Lung microvascular endothelial cell (primary cell): Measurements from ENCODE around the gene ADPRS. TPM values are rescaled to one million over a fixed set of nuclear protein-coding genes. Genes with fewer than 3 reads are reported as not detected.

Experiments used
- DNase-seq, 2 donors: peaks; one replicate each; pipeline versions ENCODE4 v3.0.0 to v3.0.0-alpha.2; 2010; ENCODE audit warnings: low read depth in 2 of 2
- total RNA-seq: library from RNA; depleted of rRNA; stranded (reverse); fragments of >200 nt; gene quantifications from 2 replicates; pipeline ENCODE4 v1.2.1, GENCODE V29; 2014

The ADPRS gene
- total RNA-seq, 1 donor from 2014 or later = 38.1 TPM

- DNase-seq = no peak
Observed at GRCh38 chr1:36108314-36108713, 19.6 kb downstream of the ADPRS start.

DNA sequence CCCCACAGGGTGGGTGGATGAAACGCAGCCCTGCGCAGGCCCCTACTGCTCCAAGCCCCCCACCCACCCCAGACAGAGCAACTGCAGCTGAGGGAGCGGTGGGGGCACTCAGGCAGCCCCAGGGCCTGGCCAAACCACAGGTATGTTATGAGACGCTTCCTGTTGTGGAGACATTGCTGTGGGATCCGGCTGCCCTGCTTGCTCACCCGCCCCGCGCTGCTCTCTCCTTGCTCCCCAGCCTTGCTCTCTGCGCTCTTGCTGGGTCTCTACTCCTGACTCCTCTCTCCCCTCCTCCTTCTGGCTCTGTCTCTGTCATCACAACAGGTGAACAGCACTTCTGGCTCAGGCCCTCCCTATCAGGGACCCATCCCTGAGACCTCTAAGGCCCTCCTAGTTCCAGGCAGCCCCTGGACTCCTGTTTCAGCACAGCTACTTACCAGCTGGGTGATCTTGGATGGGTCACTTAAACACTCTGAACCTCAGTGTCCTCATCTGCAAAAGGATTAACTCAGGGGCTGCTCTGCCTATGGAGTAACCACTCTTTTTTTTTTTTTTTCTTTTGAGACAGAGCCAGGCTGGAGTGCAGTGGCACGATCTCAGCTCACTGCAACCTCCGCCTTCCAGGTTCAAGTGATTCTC lies 20.5 kb downstream of the ADPRS start:
- peak in 1 of 2 donors; percentile 54 for DNase-seq

DNA sequence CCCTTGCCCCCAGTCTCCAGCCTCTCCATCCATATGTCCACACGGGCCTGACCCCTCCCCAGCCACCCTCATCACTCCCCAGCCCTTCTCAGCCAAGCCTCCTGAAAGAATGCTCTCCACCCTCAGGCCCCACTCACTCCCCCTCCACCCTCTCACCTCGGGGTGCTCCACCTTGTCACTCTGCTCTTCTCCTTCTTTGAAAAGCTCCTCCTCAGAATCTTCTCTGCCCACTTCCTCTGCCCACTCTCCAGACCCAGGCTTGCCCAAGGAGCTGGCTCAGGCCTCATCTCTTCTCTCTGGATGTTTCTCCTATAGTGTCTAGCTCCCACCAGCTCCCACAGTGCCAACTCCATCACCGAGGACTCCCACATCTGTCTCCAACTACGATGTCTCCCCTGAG lies 22.5 kb downstream of the ADPRS start:
- DNase-seq = no peak

GRCh38 chr1:36112823-36113222 lies 24.1 kb downstream of the ADPRS start:
- DNase-seq = no peak

DNA sequence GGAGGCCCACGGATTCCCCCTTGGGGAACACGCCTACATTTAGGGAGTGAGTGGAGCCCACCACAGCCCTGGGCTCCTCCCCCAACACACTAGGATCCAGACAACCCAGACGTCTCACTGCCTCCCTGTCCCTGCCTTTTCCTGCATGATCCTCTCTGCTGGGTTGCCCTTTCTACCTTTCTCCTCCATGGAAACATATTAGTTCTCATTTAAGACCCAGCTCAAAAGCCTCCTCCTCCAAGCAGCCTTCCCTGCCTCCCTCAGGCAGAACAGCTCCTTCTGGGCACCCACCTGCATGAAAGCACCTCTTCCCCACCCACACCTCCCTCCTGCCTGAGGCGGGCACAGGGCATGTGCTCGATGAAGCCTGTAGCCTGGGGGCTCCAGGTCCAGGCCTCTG lies 25.7 kb downstream of the ADPRS start:
- DNase-seq = no peak

- no peak for DNase-seq
Observed at GRCh38 chr1:36115200-36115669, 26.5 kb downstream of the ADPRS start.

GRCh38 chr1:36115931-36116330 lies 27.2 kb downstream of the ADPRS start:
- no peak for DNase-seq

DNA sequence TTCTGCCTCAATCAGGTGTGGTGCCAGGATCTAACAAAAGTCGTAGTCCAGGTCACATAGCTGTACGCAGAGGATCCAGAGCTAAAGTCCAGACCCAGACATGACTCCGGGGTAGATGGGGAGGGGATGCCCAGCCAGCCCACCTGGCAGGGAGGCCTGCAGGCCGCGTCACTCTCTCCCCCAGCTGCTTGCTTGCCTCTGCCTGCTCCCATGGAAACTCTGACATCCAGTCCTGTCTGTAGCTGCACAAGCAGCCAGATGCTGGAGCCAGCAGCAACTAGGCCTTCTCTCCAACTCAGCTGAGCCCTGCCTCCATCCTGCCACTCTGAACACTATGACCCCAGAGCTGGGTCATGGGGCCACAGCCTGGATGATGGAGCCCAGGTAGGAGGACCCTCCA lies 28.2 kb downstream of the ADPRS start:
- no peak for DNase-seq

DNA sequence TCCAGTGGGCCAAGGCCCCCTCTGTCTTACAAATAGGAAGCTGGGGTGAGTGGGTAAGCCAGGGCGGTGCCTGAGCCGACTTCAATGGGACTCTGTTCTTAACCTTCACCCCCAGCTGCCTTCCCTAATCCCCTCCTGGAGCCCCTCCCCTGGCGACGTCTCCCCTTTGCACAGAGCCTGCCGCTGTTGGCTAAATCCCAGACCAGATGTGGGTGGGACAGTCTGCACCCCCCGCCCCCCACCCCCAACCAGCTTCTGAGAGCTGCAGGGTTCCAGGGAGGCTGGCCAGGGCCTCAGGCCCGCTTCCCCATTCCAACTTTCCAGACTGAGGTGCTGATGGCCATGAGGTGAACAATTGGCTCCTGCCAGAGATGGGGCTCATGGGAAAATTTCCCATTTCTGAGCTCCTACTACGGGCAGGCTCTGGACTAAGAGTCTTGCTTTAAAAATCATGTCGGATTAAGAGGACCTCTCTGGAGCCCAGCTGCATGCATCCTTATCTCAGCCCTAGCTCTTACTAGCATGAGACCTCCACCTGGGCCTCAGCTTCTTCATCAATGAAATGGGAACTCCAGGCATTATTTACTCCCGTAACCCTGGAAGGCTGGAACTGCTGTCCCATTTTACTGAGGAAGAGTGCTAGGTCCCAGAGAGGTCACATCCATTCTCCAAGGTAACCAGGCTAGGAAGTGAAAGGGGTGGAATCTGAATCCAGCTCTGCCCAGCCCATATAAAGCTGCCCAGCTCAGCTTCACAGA lies 29.9 kb downstream of the ADPRS start:
- no peak for DNase-seq

DNA sequence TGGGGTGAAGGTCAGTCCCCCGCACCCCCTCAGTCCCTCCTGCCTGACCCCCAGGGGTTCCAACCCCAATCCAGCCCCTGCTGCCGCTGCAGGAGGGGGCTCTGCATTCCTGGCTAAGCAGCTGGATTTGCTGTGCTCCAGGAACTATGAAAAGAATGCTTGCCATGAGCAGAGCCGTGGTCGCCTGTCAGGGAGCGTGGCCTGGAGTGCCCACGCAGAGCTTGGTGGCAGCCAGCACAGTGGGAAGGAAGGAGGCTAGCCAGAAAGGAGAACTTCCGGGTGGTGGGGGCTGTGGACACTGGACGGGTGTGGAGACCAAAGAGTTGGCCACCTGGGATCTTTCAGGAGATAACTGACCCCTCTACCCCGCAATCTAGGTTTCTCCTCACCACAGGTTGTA lies 30.8 kb downstream of the ADPRS start:
- no peak for DNase-seq

DNA sequence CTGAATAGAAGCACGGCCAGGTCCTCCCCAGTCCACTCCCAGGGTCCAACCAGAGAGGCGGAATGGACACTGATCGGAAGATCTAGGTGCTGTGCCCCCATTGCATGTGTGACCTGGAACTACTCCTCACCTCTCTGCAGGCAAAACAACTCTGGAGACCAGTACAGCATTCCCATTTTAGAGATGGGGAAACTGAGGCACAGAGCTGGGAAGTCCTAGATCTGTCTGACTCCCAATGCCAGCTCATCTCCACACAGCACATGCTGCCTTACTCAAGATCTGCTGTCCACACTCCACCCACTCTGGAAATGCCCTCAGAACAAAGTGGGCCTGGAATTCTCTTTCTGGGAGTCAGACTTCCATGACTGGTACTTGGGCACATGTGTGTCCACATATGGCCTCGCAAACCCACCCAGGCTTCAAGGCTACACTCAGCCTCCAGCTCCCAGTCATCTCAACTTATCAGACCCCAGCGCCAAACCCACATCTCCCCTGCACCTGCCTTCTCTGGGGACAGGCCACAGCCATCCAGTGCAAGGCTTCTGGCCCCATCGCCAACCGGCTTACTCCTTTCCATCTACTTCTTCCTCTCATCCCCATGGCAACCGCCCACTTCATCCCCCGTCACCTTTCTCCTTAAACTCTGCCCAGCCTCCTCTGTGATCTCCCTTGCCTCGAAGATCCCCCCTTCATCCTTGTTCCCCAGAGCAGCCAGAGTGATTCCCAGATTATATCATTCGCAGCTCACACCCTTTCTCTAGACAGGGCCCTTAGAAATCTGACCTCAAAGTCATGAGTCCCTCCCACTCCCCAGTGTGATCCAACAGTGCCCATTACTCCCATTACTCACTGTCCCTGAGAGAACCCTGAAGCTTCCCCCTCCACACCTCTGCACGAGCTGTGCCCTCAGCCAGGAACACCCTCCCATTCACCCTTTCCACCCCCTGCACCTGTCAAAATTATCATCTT lies 33.7 kb downstream of the ADPRS start:
- DNase-seq = no peak

GRCh38 chr1:36123356-36123755 lies 34.7 kb downstream of the ADPRS start:
- peak in 1 of 2 donors; percentile 25 for DNase-seq

- DNase-seq = no peak
Observed at GRCh38 chr1:36124404-36125128, 35.9 kb downstream of the ADPRS start.

GRCh38 chr1:36125129-36125991 lies 36.7 kb downstream of the ADPRS start, which contains the start of gene COL8A2:
TSS of gene COL8A2 (minus strand) at chr1:36125222. CDS start at chr1:36100242, 24,980 bp downstream.
- DNase-seq = peak in 1 of 2 donors; percentile 43

DNA sequence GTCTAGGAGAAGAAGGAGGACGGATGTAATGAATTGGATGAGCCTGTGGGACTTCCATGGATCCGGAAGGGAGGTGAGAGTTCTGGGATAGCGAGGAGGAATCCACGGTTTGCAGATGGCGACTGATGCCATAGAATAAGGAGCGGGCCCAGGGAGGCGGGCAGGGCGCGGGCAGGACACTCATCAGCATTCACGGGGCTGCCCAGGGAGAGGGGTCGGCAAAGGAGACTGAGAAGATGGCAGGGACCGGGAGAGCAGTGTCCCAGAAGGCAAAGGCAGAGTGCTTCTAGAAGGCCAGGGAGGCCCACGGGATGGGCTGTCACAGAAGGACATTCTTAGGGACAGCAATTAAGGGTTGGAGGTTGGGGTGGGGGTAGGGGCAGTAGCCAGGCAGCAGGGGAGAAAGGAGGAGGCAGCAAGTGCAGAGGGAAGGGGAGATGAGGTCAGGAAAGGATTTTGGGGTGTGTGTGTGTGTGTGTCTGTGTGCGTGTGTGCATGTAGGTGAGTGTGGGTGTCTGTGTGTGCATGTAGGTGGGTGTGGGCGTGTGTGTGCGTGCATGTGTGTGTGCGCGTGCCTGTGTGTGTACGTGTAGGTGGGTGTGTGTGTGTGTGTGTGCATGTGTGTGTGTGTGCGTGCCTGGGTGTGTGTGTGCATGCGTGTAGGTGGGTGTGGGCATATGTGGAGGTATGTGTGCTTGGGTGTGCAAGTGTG lies 37.5 kb downstream of the ADPRS start:
- no peak for DNase-seq

DNA sequence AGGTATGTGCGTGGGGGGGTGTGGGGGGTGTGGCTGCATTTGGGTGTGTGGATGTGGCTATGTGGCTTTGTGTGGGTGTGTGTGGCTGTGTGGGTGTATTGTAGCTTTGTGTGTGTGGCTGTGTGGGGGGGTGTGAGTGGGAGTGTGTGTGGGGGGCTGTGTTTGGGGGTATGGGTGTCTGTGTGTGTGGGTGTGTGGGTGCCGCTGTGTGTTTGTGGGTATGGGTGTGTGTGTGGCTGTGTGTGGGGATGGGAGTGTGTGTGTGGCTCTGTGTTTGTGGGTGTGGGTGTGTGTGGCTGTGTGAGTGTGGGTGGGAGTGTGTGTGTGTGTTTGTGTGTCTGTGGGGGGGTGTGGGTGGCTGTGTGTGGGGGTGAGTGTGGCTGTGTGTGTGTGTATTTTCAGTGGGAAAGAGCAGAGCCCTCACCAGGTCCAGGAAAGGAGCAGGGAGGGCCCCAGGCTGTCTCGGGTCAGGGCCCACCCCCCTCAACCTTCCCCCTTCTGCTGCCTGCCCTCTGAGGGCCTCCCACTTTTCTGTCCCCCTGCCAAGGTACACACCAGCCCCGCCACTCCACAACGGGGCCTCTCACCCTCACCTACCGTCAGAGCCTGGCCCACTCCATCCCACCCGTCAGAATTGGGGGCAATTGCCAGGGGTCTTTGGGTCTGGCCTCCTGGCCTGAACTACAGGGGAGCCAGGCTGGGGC lies 38.3 kb downstream of the ADPRS start:
- no peak for DNase-seq

GRCh38 chr1:36128126-36128904 lies 39.6 kb downstream of the ADPRS start:
- no peak for DNase-seq

DNA sequence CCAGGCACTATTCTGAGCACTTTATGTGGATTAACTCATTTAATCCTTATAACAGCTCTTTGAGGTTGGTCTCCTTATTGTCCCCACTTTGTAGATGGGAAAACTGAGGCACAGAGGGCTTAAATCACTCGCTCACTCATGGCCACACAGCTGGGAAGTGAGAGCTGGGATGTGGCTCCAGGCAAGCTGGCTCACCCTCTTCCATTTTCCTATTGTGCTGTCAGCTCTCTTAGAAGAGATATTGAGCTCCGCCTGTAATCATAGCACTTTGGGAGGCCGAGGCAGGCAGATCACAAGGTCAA lies 40.2 kb downstream of the ADPRS start:
- DNase-seq = no peak
